Spleen (tissue), 7 donors: Measurements from ENCODE around the gene TSHB.

Experiments used
- POLR2A ChIP-seq, 3 donors: fragments of 450-650 bp; IDR thresholded peaks; one replicate each; pipeline ENCODE4 v1.5.1; 2017; ENCODE audit warnings: antibody characterized with exemption in 3 of 3, mild to moderate bottlenecking in 1 of 3
- TF ChIP-seq, protein P1 (sequence below), 11 experiments: fragments of 200-600 bp in 7 of 11; fragments of 450-650 bp in 4 of 11; sonication (generic) in 4 of 11; IDR thresholded peaks in 8 of 11; conservative IDR thresholded peaks in 3 of 11; 1 replicate in 7 of 11; 2 replicates in 4 of 11; pipeline versions ENCODE4 v1.4.0 to v1.8.0; 2016 to 2021; ENCODE audit warnings: antibody characterized with exemption in 11 of 11, inconsistent platforms in 4 of 11, mild to moderate bottlenecking in 1 of 11
- donor health status: DM: no; HTN: no; CAD: no; lungs with moderate emphysema.
- donor health status: DM: no; HTN: no; CAD: no.
- donor health status: DM: no; HTN: no; CAD: no.

DNA sequence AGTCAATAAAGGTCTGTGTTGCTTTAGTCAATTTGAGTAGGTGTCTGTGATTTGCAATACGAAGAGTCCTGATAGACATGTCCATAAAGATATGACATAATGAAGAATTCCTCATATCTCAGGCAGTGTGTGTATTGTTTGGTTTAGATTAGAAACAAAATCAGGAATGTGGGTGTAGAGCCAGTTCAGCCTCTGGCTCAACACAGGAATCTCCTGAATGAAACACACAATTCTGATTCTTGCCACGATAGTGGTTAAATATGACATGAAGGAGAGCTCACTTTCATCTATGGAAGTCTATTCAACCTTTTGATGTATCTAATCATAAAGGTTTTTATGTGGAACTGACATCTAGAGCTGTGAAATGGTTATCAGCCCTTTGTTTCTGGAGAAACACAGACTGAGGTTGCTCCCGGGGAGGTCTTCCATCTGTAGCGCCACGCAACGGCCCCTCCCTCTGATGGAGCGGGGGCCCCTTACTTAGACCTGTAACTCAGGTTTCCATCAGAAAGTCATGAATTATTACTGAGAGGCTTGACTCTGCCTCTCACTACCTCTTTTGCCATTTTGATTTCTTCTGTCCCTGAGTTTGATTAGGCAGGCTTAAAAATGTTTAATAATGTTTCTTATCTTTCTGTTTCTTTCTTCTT, 40.2 kb downstream of the TSHB start:
- TF ChIP-seq, protein P1, sequence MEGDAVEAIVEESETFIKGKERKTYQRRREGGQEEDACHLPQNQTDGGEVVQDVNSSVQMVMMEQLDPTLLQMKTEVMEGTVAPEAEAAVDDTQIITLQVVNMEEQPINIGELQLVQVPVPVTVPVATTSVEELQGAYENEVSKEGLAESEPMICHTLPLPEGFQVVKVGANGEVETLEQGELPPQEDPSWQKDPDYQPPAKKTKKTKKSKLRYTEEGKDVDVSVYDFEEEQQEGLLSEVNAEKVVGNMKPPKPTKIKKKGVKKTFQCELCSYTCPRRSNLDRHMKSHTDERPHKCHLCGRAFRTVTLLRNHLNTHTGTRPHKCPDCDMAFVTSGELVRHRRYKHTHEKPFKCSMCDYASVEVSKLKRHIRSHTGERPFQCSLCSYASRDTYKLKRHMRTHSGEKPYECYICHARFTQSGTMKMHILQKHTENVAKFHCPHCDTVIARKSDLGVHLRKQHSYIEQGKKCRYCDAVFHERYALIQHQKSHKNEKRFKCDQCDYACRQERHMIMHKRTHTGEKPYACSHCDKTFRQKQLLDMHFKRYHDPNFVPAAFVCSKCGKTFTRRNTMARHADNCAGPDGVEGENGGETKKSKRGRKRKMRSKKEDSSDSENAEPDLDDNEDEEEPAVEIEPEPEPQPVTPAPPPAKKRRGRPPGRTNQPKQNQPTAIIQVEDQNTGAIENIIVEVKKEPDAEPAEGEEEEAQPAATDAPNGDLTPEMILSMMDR (IDR thresholded peaks at IDR 0.05 in 8 of 11, conservative IDR thresholded peaks at IDR 0.05 in 3 of 11) = no peak
- no peak for TF ChIP-seq POLR2A (IDR thresholded peaks at IDR 0.05)
